A673 (cell line): Measurements from ENCODE around the gene TAF3. TPM values are rescaled to one million over a fixed set of nuclear protein-coding genes. Genes with fewer than 3 reads are reported as not detected.
"Not testable (repeated sequence)": the region's sequence is repeated elsewhere in the genome, so short reads cannot be mapped to it uniquely, and the experiment has no call there.

Experiments
- BruUV-seq: library from RNA; stranded (reverse); fragments of 400-500 nt; replicated peaks from 2 replicates; lab custom pipeline; 2021; lab: Mats Ljungman, UMichigan
- CTCF ChIA-PET: fragments of 300-600 bp; sonication (Branson Sonifier 250); formaldehyde crosslinking; loops from one replicate; lab custom pipeline; 2022; ENCODE audit warnings: antibody characterized with exemption; lab: Charles Lee
- POLR2A ChIA-PET: fragments of 300-600 bp; sonication (Branson Sonifier 250); formaldehyde crosslinking; loops from one replicate; lab custom pipeline; 2022; ENCODE audit warnings: antibody characterized with exemption; ENCODE audit not compliant: low non-redundant PET; lab: Charles Lee
- DNase-seq: peaks from one replicate; pipeline ENCODE4 v3.0.0-alpha.2; 2015; ENCODE audit warnings: low spot score
- H3K27ac ChIP-seq: fragments of 200-600 bp; sonication (generic); 2 replicates; pipeline ENCODE4 v1.5.1; 2016; ENCODE audit warnings: mixed run types, low read depth, mild to moderate bottlenecking, mixed read lengths, antibody characterized with exemption, low read length; ENCODE audit not compliant: poor library complexity, severe bottlenecking
- H3K27me3 ChIP-seq: fragments of 200-600 bp; sonication (generic); replicated peaks from 2 replicates; pipeline ENCODE4 v1.6.1; 2017; ENCODE audit warnings: mixed run types, low read depth, mild to moderate bottlenecking, mixed read lengths, antibody characterized with exemption, low read length; ENCODE audit not compliant: insufficient read depth, poor library complexity
- H3K36me3 ChIP-seq: fragments of 200-600 bp; sonication (generic); 2 replicates; pipeline ENCODE4 v1.6.1; 2016; ENCODE audit warnings: mixed run types, mild to moderate bottlenecking, mixed read lengths, antibody characterized with exemption, low read length; ENCODE audit not compliant: insufficient read depth, poor library complexity, severe bottlenecking
- H3K4me1 ChIP-seq: fragments of 200-600 bp; sonication (generic); 2 replicates; pipeline ENCODE4 v1.6.1; 2017; ENCODE audit warnings: mixed run types, mild to moderate bottlenecking, mixed read lengths, antibody characterized with exemption, low read length; ENCODE audit not compliant: insufficient read depth, poor library complexity, severe bottlenecking
- H3K4me3 ChIP-seq: fragments of 200-600 bp; sonication (generic); 2 replicates; pipeline ENCODE4 v1.5.1; 2016; ENCODE audit warnings: low read depth, mixed run types, mild to moderate bottlenecking, mixed read lengths, low read length; ENCODE audit not compliant: poor library complexity, severe bottlenecking
- H3K9me3 ChIP-seq: fragments of 200-600 bp; sonication (generic); 2 replicates; pipeline ENCODE4 v1.6.1; 2016; ENCODE audit warnings: mixed run types, low read depth, mild to moderate bottlenecking, mixed read lengths, antibody characterized with exemption, low read length; ENCODE audit not compliant: poor library complexity, severe bottlenecking
- CTCF ChIP-seq: fragments of 300-800, 200-600 bp; sonication (generic); conservative IDR thresholded peaks from 2 replicates; pipeline ENCODE4 v1.5.1; 2017; ENCODE audit warnings: low read depth, mild to moderate bottlenecking, antibody characterized with exemption, low read length, moderate library complexity, mixed read lengths
- EZH2 ChIP-seq: fragments of 200-600 bp; sonication (generic); IDR thresholded peaks from 2 replicates; pipeline ENCODE4 v1.6.1; 2017; ENCODE audit warnings: borderline replicate concordance, low read depth, mild to moderate bottlenecking, mixed read lengths, antibody characterized with exemption, low read length; ENCODE audit not compliant: poor library complexity, severe bottlenecking
- intact Hi-C: fragments of 100-400 bp; cut with micrococcal nuclease; formaldehyde crosslinking; loops from one replicate; pipeline ENCODE4 v1.10.0; 2022; ENCODE audit not compliant: unreplicated experiment
- total RNA-seq: library from RNA; stranded (reverse); gene quantifications from 2 replicates; pipeline ENCODE4 v1.2.3, GENCODE V29; 2021

Gene TAF3
- total RNA-seq, 1 experiment from 2014 or later, result 14.0 TPM

- H3K4me3 ChIP-seq, result no peak overlapping the region
- intact Hi-C loops, result no loop called here
- POLR2A ChIA-PET, result no interaction called here
Observed at GRCh38 chr10:8026349-8027259, 208.3 kb downstream of the TAF3 start.

GRCh38 chr10:8031211-8031610 is 212.9 kb downstream of the TAF3 start:
- BruUV-seq, result not testable (repeated sequence)
- POLR2A ChIA-PET, result interaction anchor here (0.5 kb wide), 1 partner anchor 421 kb away, joined by 4 read pairs; no protein-coding TSS in a partner anchor

More at GRCh38 chr10:8026349-8027259, 208.3 kb downstream of the TAF3 start:
- TF ChIP-seq EZH2 (no peak), CTCF (no peak)
- Histone ChIP-seq H3K36me3 (no peaks in the 10 kb centered on the region), H3K27me3 (no peaks in the 10 kb centered on the region), H3K27ac (no peak overlapping the region), H3K9me3 (no peaks in the 10 kb centered on the region), H3K4me1 (no peaks in the 10 kb centered on the region)
- BruUV-seq, result no TSS peak
- CTCF ChIA-PET, result no interaction called here
- DNase-seq, result no peak

GRCh38 chr10:8032558-8032957 is 214.3 kb downstream of the TAF3 start:
- POLR2A ChIA-PET, result no interaction called here
- H3K27me3 ChIP-seq, result peaks cover 46% of the 10 kb centered on the region

More at GRCh38 chr10:8031211-8031610, 212.9 kb downstream of the TAF3 start:
- H3K9me3 ChIP-seq, H3K27ac ChIP-seq, intact Hi-C loops, DNase-seq, CTCF ChIA-PET, H3K4me3 ChIP-seq, H3K36me3 ChIP-seq: not testable (repeated sequence)
- Histone ChIP-seq H3K4me1 (peaks cover 23% of the 10 kb centered on the region), H3K27me3 (peaks cover 33% of the 10 kb centered on the region)

More at GRCh38 chr10:8032558-8032957, 214.3 kb downstream of the TAF3 start:
- CTCF ChIA-PET, result no interaction called here
- H3K4me3 ChIP-seq, result no peak overlapping the region
- DNase-seq, result no peak
- no peaks in the 10 kb centered on the region for H3K9me3 ChIP-seq
- no peak overlapping the region for H3K27ac ChIP-seq
- BruUV-seq, result no TSS peak
- peaks cover 23% of the 10 kb centered on the region for H3K4me1 ChIP-seq
- intact Hi-C loops, result no loop called here
- TF ChIP-seq CTCF (no peak), EZH2 (no peak)
- no peaks in the 10 kb centered on the region for H3K36me3 ChIP-seq
